ENCODE measurements around the gene ITPR3.
A peak's percentile ranks its signal among the peaks of the same experiment; 100 is the strongest.

The ITPR3 gene

GRCh38 chr6:33709605-33710295 is 88.6 kb downstream of the ITPR3 start:
- H3K27ac ChIP-seq, result peak overlapping the region; percentile 91; the same call in 1 of the 2 replicates
- TF ChIP-seq ZFX (IDR thresholded peaks at IDR 0.05) (no peak), CTCF (conservative IDR thresholded peaks at IDR 0.05) (no peak)

- TF ChIP-seq ZFX (IDR thresholded peaks at IDR 0.05) (no peak), CTCF (conservative IDR thresholded peaks at IDR 0.05) (no peak)
Measured at GRCh38 chr6:33710296-33711121, 89.4 kb downstream of the ITPR3 start.

GRCh38 chr6:33711140-33712129 is 90.3 kb downstream of the ITPR3 start, which contains the start of gene UQCC2:
Gene UQCC2 (minus strand): TSS chr6:33711700. CDS start chr6:33711686, 14 bp downstream.
- TF ChIP-seq CTCF (conservative IDR thresholded peaks at IDR 0.05), result peak; percentile 83
- TF ChIP-seq ZFX (IDR thresholded peaks at IDR 0.05), result no peak
- peak within 1 kb of the TSS; percentile 91 for H3K27ac ChIP-seq

More at GRCh38 chr6:33710296-33711121, 89.4 kb downstream of the ITPR3 start:
- peak overlapping the region; percentile 91 for H3K27ac ChIP-seq

GRCh38 chr6:33712914-33713313 is 91.8 kb downstream of the ITPR3 start:
- peak overlapping the region; percentile 91 for H3K27ac ChIP-seq
- no peak for TF ChIP-seq ZFX (IDR thresholded peaks at IDR 0.05)
- TF ChIP-seq CTCF (conservative IDR thresholded peaks at IDR 0.05), result no peak

GRCh38 chr6:33713786-33714185 is 92.7 kb downstream of the ITPR3 start:
- TF ChIP-seq ZFX (IDR thresholded peaks at IDR 0.05) (no peak), CTCF (conservative IDR thresholded peaks at IDR 0.05) (no peak)
- peak overlapping the region; percentile 92 for H3K27ac ChIP-seq

- H3K27ac ChIP-seq, result peak overlapping the region; percentile 92
- TF ChIP-seq CTCF (conservative IDR thresholded peaks at IDR 0.05), result no peak
- TF ChIP-seq ZFX (IDR thresholded peaks at IDR 0.05), result no peak
Measured at GRCh38 chr6:33714385-33715040, 93.4 kb downstream of the ITPR3 start.

Measured in C4-2B (cell line).